RCC 7860 (cell line): ENCODE data around the gene CLRN1.
"Not testable (repeated sequence)": the region's sequence is repeated elsewhere in the genome, so short reads cannot be mapped to it uniquely, and the experiment has no call there.

Experiments used
- DNase-seq: peaks from one replicate; pipeline ENCODE4 v3.0.0-alpha.2; 2015; ENCODE audit warnings: low spot score
- FAIRE-seq: peaks from 2 replicates; lab custom pipeline; 2012; peaks lifted over from hg19 to GRCh38; lab: Jason Lieb, UNC

Gene CLRN1, protein sequence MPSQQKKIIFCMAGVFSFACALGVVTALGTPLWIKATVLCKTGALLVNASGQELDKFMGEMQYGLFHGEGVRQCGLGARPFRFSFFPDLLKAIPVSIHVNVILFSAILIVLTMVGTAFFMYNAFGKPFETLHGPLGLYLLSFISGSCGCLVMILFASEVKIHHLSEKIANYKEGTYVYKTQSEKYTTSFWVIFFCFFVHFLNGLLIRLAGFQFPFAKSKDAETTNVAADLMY

DNA sequence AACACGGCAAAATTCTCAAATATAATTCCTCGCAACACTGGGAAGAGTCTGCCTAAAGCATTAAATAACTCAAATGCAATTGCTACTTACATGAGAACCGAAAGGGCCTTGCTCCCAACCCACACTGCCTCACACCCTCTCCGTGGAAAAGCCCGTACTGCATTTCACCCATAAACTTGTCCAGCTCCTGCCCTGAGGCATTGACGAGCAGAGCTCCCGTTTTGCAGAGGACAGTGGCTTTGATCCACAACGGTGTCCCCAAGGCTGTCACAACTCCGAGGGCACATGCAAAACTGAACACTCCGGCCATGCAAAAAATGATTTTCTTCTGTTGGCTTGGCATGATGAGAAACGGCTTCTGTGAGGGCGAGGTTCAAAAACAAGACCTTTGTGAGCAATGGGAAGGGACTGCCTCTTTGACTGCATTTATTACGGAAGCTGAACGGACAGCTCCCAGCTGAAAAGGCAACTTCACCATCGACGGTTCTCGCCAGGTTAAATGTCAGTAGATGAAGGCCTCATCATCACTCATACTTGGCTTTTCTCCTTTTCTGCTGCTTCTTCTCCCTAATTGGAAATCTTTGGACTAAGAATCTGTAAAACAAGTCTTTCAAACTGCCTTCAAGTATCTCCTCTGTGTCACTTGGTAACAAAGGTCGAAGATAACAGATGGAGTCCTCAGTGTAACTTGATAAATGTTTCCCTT is at the start of gene CLRN1:
Gene CLRN1, minus strand, starts transcription at position 362 of the 706 bp plus-strand sequence. Its CDS starts 19 bp downstream, at position 343.
- FAIRE-seq = no peak

DNA sequence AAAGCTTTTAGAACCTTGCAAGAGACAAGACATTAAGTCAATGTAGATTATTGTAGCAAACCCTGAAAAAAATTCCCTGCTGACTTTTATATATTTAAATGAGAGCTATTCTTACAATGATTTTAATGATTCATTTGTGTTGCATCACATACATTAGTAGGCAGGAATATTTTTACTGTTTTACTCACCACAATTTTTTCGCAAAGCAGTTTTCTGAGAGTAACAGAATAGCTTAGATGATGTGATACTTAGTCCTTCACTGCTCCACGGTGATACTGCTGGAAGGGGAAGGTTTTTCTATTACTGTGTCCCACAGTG is 43.9 kb upstream of the CLRN1 start:
- DNase-seq (no peak), FAIRE-seq (no peak)

More for the DNA sequence above, at the start of gene CLRN1:
- DNase-seq = no peak

DNA sequence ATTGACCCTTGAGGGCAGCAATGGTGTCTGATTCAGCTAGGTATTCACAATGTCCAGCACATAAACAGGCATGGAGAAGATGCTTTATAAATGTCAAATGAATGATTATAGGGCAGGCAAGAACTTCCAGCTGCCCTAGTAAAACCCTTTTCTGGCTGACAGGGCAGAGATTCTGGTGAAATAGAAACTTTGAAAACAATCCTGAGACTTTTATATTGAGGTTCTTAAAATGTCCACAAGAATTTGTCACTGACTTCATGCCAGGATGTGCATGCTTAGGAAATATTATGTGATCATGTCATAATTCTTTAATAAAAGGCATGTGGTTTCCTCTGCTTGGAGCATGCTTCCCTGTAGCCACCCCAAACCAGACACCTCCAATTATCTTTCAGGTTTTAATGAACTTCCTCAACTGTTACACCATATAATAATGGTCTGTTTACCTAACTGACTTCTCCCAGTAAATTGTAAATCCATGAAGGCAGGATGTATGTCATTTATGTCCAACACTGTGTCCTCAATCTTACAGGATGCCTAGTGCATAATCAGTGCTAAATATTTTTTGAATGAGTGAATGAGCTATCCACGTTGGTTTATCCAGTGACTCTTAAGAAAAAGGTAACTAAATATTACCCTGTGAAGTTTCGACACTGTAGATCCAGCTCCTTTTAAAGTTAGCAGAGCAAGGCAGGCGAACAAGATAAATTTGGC is 43.4 kb upstream of the CLRN1 start:
- DNase-seq (no peak), FAIRE-seq (no peak)

DNA sequence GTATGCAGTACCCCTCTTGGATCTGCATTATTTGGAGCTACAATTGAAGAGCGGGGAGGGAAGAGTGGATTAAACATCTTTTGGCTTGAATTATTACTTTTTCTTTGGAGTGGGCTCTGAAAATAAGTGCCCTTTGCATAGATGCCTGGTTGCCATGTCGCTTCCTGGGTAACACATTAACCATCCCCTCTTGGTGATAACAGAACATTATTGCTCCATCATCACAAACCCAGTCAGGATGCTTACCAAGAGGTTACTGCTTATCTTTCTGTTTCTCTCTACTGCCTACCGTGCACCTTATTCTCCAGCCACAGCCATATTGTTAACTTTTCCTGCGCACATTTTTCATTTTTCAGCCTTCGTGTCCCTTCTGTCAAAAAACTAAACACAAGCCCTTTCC is 42.7 kb upstream of the CLRN1 start:
- DNase-seq (no peak), FAIRE-seq (no peak)

DNA sequence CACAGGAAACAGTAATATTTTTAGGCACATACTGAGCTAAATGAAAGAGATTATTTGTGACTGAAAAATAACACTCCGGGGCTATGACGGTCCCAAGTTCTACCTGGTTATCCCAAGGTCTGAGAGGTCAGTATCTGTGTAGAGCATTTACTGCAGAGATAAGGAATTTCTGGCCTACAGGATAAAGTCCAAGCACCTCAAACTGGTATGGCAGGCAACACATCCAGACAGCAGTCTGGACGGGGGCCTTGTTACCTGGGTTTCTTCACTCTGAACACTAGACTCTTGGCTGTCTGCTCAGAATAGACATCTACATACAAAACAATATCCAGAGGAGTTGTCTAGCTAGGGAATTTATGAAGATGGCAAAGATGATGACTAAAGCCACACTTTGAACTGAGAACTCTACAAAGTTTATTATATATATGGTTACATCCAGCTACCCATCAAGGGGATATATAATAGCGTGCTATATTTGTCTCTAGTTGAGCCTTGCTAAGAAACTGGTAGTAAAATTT is 42.0 kb upstream of the CLRN1 start:
- DNase-seq (no peak), FAIRE-seq (no peak)

DNA sequence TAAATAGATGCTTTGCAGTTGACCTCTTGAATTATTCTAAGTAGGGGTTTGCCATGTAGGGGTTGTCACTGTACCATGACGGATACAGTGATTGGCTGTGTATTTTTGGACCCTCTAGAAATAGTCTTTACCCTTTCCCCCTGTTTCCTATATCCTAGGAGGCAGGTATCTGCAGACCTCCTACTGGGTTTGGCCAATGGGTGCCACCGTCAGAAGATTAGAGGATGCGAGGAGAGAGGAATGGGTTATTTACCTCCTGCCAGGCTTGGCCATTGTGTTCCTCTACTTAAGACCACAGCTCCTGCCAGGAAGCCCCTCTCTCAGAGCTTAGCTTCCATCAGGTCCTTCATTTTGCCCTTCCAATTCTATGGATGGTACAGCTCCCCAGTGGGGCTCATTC is 40.2 kb upstream of the CLRN1 start:
- DNase-seq = no peak
- no peak for FAIRE-seq

DNA sequence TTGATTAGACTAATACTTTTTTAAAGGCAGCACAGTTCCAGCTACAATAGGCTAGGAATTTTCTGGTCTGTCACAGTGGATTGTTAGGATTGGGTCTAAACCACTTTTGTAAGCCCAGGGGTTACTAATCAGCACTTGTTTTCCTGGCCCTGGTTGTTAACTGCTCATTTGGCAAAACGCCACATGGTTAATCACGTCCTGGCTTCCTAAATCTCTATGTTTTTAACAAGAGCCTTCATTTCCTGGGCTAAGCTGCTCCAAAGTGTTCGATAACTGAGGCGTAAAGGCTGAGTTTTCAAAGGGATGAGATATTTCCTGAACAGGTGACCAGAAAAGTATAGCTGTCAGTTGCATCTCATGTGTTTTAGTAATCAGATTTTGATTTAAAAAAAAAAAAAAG is 38.9 kb upstream of the CLRN1 start:
- FAIRE-seq = no peak
- DNase-seq = no peak

DNA sequence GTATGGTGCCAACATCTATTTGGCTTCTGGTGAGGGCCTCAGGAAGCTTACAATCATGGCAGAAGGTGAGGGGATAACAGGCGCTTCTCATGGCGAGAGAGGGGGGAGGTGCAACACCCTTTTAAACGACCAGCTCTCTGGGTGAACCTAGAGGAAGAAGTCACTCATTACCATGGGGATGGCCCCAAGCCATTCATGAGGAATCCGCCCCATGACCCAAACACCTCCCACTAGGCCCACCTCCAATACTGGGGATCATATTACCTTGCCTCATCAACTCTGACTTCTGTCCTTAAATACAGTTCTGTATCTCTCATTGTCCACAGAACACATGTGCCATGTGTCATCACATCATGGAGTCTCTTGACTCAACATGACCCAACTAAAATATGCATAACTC is 37.5 kb upstream of the CLRN1 start:
- FAIRE-seq = no peak
- DNase-seq = no peak

DNA sequence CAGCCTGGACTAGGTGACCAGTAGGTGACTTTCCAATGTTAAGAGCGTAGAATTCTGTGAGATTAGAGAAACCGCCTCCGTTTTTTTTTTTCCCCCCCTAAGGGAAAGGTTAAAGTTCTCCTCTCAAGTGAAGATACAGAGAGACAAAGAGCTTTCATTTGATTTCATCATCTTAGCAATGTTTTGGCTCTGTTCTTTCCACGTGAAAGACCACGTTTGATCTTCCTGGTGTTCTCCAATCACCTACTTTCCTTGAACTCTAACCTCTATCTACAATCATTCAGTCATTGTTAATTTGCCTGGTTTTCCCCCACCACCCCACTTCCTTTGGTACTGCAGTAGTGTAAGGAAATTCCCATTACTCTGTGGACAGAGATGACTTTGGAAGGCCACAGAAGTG is 36.9 kb upstream of the CLRN1 start:
- DNase-seq (no peak), FAIRE-seq (no peak)

DNA sequence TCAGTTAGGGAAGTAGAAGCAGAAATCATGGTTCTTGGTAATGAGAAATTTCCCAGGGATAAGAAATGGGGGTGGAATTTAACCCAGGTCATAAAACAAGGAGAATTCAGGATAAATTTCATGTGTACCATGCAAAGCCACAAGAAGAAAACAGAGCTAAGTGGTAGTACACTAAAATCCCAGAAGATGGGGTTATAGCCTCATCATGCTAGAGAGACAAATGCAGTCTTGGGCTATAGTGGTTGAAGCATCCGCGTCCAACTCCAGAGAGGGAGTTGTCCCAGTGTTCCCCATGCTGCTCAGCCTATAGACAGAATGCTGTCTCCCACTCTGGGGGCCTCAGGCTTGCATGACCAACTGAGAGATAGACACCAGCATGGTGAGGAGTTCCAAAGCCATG is 36.2 kb upstream of the CLRN1 start:
- FAIRE-seq = no peak
- no peak for DNase-seq

DNA sequence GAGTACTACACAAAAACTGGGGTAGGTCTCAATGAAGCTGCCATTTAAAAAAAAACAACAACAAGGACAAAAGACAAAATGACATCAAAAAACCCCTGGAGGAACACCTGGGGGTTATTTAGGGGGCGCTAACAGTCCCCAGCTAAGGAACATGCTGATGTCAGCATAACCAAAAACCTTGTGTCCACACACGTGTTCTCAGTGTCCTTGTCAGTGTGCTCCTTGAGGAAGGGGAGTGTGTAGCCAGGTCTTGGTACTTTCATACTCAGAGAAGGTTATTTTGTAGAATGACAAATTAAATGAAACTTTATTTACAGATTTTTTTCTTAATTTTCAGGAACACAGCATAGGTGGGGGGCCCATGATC is 31.2 kb upstream of the CLRN1 start:
- FAIRE-seq = no peak
- DNase-seq = no peak

DNA sequence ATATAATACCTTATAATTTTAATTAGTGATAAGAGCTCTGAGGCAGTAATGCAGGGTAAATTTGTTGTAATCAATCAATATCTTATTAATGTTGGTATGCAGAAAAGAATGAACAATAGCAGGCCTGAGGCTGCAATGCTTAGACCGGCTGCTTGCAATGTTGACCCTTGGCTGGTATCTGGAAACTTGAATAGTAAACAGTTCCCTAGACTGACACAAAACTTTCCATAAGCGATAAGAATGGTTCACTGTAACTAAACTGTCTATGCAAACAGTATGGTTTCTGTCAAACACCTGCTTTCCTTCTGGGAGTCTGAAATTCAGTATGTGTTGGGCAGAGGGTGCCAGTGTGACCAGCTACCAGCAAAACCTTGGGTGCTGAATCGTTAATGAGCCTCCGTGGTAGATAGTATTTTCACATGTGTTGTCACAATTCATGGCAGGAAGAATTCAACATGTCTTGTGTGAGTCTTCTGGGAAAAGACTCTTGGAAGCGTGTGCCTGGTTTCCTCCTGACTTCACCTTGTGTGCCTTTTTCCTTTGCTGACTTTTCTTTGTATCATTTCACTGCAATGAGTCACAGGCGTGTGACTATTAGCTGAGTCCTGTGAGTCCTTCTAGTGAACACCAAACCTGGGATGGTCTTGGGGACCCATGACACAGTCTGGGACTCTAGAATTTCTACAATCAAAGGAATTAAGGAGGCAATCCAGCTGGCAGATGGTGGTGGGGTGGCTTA is 30.7 kb upstream of the CLRN1 start:
- peak; percentile 28 for DNase-seq
- FAIRE-seq = no peak

DNA sequence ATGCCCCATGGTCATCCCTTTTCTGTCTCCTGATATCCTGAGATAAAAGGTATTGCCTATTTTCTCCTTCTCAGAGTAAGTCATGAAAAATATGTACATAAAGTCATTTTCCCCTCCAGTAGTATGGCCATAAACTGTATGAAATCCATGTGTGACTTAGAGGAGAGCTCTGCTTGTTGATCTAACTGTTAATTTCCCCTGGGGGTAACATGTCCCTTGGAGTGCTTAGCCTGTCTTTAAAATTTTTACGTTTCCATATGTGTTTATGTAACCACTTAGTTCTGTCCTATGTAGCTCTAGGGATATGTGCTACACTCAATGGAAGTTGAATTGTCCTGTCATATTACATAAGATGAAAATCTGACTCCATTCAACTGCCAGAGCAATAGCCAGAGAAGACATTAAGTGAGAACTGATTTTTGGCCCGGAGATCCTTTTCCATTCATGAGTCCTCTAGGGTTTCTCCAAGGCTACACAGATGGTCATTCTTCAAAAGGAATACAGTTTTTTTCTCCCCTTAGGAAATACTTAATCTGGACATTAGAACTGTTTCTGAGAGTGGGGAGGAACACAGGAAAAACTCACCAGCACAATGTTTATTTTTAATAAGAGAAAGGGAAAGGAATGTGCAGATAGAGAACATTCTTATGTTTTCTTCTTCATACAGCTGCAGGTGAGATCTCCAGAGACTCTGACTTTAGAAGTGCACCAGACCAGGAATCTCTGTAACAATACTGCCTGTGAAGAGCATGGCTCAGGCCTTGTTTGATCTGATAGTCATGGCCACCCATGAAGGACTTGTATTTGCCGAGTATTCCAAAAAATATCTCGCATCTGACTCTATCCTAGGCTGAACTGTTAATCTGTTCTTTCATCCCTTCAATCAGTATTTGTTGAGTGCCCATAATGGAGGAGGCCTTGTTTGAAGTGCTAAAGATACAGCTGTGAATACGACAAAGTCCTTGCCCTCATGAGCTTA is 29.8 kb upstream of the CLRN1 start:
- no peak for DNase-seq
- FAIRE-seq = no peak

DNA sequence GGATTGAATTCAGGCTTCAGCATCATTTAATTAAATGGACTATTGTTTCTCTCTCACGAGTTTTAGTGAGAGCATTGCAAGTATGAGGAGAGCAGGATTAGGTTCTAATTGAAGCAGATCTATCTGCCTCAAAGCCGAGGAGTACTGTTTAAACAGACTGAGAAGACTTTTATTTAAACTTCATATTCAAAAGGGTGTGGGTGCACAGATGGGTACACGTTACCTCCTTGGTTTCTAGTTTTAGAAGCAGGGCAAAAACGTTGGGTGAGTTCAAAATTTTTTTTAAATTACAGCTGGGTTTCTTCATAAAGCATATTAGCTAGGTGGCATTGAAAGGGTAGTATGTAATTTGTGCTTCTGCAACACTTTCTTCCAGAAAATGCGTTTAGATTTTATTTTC is 26.5 kb upstream of the CLRN1 start:
- FAIRE-seq = no peak

DNA sequence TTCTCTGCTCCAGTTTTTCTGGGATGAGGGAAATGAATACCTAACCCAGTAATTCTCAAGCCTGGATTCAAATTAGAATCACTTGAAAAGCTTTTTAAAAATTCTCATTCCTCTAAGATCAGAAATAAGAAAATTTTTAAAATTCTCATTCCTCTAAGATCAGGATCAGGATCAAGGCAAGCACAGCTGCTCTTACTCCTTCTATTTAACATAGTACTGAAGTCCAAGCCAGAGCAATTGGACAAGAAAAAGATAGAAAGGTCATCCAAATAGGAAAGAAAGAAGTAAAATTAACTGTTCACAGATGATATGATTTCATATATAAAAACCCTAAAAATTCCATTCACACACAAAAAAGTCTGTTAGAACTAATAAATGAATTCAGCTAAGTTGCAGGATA is 24.2 kb upstream of the CLRN1 start:
- no peak for DNase-seq
- no peak for FAIRE-seq

More for the DNA sequence above, 26.5 kb upstream of the CLRN1 start:
- DNase-seq = no peak

DNA sequence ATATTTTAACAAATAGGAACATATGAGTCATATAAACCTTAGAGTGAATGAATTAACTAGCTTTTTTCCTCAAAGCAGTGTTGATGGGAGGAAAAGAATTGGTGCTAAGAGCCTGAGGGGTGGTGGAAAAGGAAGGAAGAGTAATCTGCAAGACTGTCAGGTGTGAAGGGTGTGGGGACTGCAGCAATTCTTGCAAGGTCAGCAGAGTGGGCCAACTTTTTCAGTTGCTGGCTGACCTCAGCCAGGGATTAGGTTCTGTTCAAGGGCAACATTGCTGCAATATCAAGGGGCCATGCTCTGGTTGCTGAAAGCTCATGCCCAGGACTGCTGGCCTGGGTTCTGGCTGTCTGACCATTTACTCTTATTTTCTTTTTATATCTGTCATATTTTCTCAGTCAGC is 23.0 kb upstream of the CLRN1 start:
- FAIRE-seq (no peak), DNase-seq (no peak)

DNA sequence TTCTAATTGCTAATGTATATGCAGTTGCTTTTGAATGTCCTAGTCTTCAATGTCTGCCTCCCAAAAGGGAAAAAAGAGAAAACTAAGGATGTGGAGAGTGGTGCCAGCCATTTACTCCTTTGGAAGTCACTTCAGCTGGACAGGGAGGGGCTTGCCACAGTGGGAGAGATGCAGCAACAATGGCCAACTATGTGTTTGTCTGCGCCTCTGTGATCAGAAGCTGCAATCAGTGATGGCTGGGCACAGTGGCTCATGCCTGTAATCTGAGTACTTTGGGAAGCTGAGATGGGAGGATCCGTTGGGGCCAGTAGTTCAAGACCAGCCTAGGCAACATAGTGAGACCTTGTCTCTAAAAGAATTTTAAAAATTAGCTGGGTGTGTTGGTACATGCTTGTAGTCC is 16.7 kb upstream of the CLRN1 start:
- no peak for FAIRE-seq
- DNase-seq = no peak

DNA sequence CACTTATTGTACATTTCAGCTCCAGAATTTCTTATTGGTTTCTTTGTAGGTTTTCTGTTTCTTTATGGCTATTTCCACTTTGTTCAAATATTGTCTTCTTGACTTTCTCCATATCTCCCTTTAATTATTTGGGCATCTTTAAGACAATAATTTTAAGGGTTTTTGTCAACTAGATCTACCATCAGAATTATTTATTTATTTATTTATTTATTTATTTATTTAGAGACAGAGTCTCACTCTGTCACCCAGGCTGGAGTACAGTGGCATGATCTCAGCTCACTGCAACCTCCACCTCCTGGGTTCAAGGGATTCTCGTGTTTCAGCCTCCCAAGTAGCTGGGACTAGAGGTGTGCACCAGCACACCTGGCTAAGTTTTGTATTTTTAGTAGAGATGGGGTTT is 15.9 kb upstream of the CLRN1 start:
- not testable (repeated sequence) for DNase-seq, FAIRE-seq

DNA sequence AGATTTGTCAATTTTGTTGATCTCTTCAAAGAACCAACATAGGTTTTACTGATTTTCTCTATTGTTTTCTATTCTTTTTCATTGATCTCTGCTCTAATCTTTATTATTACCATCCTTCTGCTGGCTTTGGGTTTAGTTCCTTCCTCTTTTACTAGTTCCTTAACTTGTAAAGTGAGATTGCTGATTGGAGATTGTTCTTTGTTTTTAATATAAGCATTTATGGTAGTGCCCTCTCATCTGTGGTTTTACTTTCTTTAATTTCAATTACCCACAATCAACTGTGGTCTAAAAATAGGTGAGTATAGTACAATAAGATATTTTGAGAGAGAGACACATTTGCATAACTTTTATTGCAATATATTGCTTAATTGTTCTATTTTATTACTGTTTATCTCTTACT is 13.2 kb upstream of the CLRN1 start:
- DNase-seq (no peak), FAIRE-seq (no peak)

DNA sequence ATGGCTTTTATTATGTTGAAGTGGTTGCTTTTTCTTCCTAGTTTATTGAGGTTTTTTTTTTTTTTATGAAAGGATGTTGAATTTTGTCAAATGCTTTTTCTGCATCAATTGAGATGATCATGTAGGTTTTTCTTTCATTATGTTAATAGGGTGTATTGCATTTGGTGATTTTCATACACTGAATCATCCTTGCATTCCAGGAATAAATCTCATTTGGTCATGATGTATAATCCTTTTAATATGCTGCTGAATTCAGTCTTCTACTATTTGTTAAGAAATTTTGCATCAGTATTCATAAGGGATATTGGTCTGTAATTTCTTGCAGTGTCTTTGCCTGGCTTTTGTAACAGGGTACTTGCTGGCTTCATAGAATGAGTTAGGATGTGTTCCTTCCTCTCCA is 11.5 kb upstream of the CLRN1 start:
- FAIRE-seq (no peak), DNase-seq (no peak)
